ENCODE data around the gene DHX8.
"Not testable (repeated sequence)": the region's sequence is repeated elsewhere in the genome, so short reads cannot be mapped to it uniquely, and the experiment has no call there.

DHX8 gene

DNA sequence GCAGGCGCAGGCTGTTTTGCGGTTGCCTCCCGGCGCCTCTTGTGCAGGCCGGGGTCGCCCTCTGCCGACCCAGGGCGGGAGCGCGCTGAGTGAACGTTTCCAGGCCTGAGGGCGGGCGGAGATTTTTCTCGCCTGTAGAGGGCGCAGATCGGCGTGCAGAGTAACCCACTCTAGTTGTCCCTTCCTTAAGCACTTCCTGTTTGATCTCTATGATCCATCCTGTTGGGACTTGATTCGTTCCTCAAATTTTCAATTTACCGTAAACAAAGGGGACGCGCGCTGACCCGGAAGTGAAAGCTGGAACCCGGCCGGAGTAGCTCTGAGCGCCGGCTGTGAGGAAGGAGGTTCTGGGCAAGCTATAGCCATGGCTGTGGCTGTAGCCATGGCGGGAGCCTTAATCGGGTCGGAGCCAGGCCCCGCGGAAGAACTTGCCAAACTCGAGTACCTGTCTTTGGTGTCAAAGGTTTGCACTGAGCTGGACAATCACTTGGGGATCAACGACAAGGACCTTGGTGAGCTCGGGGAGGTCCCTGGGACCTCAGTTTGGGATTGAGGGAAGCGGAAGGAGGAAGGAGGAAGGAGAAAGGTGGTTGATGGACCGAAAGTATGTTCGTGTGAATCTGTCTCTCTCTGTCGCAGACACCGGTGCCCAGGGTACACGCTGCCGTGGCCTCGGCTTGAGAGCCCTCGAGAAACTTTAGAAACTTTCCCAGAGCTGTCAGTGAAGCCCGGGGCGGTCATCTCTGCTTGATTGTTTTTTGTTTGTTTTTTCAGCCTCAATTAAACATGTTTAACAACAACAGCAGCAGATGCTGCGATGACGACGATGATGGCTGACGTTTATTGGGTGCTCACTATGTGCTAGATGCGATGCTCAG lies at the start of gene DHX8:
TSS of gene DHX8 (plus strand) at position 302 of the 878 bp plus-strand sequence. CDS start at position 365, 63 bp downstream.
- peak; percentile 99 for DNase-seq

DNA sequence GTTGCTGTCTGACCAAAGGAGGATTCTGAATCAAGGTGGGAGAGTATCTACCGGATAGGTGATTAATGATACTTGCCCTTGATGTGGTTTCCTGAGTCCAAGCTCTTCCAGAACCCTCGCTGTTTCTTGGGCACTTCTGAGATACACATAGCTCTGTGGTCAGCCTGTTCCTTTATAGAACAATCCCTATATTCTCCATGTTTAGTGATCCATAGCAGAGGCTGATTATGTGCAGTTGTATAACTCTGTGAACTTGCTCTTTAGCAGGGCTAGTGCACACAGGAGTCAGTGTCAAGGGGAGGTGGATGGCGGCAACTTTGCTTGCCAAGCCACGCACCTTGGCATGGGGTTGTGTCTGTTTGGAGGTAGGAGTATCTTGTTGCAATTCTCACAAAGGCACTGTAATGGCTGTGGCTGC lies 48.9 kb upstream of the DHX8 start:
- no peak for DNase-seq

- DNase-seq: no peak
Observed at GRCh38 chr17:43437756-43438155, 46.0 kb upstream of the DHX8 start.

DNA sequence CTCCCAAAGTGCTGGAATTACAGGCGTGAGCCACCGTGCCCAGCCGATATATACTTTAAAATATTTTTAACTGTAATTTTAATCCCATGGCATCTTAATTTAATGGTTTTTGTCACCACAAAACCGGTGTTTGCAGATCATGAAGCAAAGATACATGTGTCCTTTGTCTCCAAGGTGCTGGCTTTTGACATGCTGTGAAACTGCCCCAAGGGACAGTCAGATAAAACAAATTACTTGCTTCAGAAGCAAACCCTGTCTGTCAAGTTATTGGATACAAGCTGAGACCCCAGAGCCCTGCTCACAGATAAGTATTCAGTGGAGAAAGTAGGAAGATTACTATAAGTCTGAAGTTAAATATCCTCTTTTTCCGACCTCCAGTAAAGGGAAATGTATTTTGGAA lies 45.1 kb upstream of the DHX8 start:
- DNase-seq: no peak

DNA sequence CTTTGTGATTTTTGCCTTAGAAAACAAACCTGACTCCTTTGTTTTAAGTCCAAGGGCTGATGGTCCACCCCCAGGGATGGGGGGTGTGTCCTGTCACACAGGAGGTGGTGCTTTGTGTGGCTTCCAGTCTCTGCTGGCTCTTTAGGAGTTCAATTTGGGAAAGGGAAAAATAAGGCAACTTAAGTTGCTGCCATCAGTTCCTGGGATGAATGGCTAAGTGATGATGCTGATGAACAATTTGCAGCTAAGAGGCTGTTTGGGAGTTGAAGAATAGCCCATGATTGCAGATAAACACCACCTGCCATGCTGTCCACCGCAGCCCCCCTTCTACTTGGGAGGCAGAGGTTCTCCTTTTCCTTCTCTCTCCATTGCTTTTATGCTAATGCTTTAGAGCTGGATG lies 44.7 kb upstream of the DHX8 start:
- no peak for DNase-seq

DNA sequence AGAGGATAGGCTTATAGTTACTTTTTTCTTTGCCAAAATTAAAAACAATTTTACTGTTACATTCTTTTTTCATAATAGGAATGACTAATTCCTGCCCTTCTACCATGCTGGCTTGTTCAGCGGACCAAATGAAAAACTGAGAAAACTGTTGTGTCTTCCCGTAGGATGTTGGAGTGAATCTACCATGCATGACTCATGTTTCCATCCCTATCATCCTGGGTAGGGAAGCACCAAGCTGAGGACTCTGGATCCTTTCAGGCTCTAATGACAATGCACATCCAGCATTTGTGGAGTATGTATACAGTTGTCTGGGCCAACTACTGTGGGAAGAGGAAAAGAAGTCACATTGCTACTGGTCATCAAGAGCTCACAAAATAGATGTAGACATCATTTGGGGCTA lies 41.1 kb upstream of the DHX8 start:
- no peak for DNase-seq

- no peak for DNase-seq
Observed at GRCh38 chr17:43443381-43443780, 40.4 kb upstream of the DHX8 start.

DNA sequence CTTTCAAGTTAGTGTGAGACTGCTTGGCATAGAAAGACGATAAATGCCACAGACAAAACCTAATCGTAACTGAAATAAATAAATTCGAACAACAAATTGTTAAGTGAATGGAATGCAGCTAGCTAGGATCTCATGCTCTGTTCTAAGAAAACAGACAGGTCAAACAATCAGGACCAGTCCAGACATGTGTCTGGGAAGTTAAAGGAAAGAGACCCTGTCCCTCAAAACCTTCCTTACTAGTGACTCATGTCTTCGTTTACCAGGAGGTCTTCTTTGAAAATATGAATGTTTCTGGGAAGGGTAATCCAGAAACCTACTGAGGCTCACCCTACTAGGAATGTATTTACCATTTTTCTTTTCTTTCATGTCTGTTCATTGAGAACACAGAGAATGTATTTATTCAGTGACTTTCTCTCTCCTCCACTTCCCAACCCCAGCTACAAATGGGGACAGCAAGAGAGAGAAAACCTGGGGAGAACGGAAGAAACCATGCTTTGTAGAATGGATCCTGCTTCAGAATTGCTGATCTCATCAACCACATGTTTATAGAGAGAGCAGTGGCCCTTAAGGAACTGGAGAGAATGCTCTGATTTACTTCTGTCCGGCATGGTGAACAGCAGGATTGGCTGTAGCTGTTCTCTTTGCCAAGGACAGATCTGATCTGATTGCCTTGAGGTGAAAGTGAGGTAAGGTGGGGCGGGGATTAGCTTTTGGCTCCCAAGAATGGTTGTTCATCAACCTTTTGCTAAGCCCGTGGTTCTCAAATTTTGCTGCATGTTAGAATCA lies 39.4 kb upstream of the DHX8 start:
- DNase-seq: no peak

DNA sequence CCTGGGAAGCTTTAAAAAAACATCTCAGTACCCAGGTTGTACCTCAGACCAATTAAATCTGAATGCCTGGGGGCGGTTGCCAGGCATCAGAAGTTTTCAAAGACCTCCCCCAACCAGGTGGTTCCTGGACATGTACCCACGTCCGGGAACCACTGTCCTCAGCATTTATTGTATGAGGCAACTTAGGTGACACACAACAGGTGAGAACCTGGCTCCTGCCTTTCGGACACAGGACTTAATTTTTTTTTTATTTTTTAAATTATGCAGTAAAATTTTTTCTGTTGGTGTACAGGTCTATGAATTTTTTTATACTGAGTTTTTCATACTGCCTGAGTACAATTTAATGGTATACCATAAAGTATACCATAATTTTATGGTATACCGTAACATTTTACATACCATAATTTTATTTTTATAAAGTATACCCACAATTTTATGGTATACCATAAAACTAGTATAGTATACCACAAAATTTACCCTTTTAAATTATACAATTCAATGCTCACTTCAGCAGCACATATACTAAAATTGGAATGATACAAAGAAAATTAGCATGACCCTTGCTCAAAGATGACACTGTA lies 38.7 kb upstream of the DHX8 start:
- DNase-seq: no peak

DNA sequence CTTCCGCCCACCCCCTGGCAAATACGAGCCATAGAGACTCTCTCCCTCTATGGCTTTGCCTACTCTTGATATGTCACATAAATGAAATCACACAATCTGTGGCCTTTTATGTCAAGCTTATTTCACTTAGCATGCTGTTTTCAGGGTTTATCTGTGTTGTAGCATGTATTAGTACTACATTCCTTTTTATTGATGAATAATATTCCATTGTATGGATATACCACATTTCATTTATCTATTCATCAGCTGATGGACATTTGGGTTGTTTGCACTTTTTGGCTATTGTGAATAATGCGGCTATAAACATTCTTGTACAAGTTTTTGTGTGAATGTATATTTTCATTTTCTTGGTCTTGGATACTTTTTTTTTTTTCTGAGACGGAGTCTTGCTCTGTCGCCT lies 37.0 kb upstream of the DHX8 start:
- no peak for DNase-seq

DNA sequence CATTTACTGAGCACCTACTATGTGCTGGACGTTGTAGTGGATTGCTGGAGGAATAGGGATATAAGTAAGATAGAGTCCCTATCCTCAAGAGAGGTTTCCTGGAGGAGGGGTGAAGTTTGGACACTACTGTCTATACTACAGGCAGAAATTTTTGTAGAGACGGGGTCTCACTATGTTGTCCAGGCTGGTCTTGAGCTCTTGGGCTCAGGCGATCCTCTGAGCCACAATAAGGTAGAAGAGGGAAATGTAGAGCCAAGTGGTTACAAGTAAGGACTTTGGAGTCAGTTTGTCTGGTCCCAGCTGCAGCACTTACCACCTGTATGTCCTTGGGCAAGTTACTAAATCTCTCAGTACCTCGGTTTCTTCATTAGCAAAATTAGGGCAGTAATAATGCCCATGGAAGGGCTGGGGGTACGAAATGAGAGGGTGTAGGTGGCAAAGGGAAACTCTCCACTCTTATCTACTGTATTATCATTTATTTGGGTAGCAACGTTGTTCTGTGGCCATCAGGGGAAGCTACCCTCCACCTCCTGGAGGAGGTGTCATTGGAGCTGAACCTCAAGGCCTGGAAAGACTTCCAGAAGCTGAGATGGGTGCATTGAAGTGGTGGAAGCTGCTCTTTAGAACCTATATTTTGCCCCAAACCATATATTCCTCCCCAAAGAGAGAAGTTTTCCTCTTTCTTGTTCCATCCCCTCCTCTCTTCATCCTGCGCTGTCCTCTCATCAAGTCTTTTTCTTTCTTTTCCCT lies 34.9 kb upstream of the DHX8 start:
- no peak for DNase-seq

DNA sequence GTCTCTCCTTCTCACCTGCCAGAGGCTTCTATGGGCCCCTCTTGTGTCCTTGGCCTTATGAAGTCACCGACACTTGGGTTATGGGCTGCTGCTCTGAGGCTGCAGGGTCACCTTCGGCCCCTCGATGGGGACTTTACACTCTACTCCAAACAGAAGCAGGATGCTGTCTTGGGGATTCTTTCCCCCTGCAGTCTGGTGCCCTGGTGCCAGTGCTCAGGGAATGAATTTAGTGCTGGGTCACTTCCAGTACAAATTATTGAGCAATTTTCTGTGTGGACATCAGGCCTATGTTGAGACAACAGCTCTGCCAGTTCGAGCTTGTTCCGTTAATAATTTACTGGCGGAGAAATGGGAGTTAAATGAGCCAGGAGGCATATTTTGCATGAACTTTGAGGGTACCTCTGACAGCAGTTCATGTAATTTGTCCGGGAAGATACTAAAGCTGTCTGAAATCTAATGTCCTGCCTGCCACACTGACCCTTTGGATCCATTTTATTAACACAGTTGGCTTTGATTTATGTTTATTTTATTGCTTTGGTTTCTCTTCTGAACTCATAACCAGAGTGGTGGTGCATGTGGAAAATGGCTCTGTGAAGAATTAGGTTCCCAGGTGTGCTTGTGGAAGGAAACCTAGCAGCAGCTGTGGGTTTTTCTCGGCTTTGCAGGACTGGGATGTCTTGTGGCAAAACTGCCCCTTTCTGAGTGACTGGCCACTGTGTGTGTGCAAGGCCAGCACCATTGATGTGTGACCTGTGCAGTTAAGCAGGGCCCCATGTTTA lies 34.1 kb upstream of the DHX8 start:
- no peak for DNase-seq

DNA sequence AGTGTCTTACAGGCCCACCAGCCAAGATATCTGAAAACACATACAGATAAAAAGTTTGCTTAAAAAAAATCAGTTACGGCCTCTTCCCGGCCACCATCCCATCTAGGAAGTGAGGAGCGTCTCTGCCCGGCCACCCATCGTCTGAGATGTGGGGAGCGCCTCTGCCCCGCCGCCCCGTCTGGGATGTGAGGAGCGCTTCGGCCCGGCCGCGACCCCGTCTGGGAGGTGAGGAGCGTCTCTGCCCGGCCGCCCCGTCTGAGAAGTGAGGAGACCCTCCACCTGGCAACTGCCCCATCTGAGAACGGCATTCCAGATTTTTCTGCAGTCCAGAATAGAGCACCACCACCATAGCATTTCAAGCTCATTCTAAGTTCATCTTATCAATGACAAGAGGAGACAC lies 33.0 kb upstream of the DHX8 start:
- not testable (repeated sequence) for DNase-seq

DNA sequence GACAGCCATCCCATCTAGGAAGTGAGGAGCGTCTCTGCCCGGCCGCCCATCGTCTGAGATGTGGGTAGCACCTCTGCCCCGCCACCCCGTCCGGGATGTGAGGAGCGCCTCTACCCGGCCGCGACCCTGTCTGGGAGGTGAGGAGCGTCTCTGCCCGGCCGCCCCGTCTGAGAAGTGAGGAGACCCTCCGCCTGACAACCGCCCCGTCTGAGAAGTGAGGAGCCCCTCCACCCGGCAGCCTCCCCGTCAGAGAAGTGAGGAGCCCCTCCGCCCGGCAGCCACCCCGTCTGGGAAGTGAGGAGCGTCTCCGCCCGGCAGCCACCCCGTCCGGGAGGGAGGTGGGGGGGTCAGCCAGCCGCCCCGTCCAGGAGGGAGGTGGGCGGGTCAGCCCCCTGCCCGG lies 32.0 kb upstream of the DHX8 start:
- not testable (repeated sequence) for DNase-seq

GRCh38 chr17:43453331-43453812 lies 30.4 kb upstream of the DHX8 start:
- DNase-seq: no peak

DNA sequence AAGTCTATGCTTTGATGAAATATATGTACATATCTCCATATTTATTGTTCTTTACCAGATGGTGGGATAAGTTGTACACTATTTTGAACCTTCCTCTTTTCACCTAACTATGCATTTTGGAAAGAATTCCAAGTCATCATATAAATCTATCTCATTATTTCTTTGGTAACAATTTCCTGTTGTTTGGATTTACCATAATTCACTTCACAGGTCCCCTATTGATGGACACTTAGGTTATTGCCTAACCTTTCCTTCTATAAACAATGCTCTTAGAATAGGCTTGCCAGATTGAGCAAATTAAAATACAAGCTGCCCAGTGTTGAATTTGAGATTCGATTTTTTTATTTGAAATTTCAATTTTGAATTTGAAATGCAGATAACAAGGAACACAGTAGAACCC lies 28.9 kb upstream of the DHX8 start:
- DNase-seq: no peak

DNA sequence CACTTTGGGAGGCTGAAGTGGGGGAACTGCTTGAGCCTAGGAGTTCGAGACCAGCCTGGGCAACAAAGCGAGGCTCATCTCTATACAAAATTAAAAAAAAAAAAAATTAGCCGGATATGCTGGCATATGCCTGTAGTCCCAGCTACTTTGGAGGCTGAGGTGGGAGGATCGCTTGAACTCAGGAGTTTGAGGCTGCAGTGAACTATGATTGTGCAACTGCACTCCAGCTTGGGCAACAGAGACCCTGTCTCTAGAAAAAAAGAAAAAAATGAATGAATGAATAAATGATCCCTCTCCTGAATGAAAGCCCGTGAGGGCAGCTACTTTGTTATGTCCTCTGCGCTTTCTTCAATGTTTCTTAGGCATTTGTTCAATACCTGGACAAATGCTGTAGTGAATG lies 27.7 kb upstream of the DHX8 start:
- no peak for DNase-seq

- DNase-seq: no peak
Observed at GRCh38 chr17:43456661-43457361, 27.0 kb upstream of the DHX8 start.

GRCh38 chr17:43457362-43457692 lies 26.4 kb upstream of the DHX8 start:
- no peak for DNase-seq

- DNase-seq: not testable (repeated sequence)
Observed at GRCh38 chr17:43459878-43460277, 23.9 kb upstream of the DHX8 start.

DNA sequence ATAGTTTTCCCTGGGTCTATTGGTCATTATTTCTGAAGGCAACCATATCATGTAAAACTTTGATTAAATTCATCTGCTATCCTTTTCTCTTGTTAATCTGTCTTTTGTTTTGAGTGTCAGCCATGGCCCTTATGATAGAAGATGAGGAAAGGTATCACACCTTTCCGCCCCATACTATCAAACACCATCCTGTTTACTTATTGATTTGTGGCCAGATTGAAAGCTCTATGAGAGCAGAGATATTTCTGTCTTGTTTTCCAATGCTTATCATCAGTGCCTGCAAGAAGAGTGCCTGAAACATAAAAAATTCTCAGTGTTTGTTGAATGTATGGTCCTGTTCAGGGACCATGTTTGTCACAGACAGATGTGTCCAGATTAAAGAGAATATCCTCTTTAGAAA lies 22.6 kb upstream of the DHX8 start:
- no peak for DNase-seq

DNA sequence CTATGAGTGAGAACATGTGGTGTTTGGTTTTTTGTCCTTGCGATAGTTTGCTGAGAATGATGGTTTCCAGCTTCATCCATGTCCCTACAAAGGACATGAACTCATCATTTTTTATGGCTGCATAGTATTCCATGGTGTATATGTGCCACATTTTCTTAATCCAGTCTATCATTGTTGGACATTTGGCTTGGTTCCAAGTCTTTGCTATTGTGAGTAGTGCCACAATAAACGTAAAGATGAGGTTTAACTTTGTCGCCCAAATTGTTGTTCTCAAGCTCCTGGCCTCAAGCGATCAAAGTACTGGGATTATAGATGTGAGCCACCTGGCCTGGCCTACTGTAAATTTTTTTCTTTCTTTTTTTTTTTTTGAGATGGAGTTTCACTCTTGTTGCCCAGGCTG lies 21.2 kb upstream of the DHX8 start:
- DNase-seq: not testable (repeated sequence)

Data from NCI-H510A treated with DMSO at 0.1 percent for 48 hours (cell line).